HS-5 (cell line): ENCODE measurements around the gene ZCWPW2.

Experiments used
- DNase-seq: peaks from one replicate; pipeline ENCODE4 v3.0.0-alpha.2; 2012; ENCODE audit warnings: low read depth

The ZCWPW2 gene

GRCh38 chr3:28376424-28376823 is 27.9 kb downstream of the ZCWPW2 start:
- DNase-seq = peak; percentile 58

GRCh38 chr3:28386049-28386448 is 37.5 kb downstream of the ZCWPW2 start:
- DNase-seq = no peak

- DNase-seq = no peak
These were observed 40.5 kb downstream of the ZCWPW2 start for GRCh38 chr3:28388978-28389377.

- DNase-seq = no peak
These were observed 50.7 kb downstream of the ZCWPW2 start for GRCh38 chr3:28399206-28399605.

GRCh38 chr3:28406241-28406640 is 57.7 kb downstream of the ZCWPW2 start:
- no peak for DNase-seq

GRCh38 chr3:28449398-28449797 is 100.9 kb downstream of the ZCWPW2 start:
- no peak for DNase-seq

GRCh38 chr3:28462866-28463265 is 114.3 kb downstream of the ZCWPW2 start:
- no peak for DNase-seq

- DNase-seq = no peak
These were observed 118.9 kb downstream of the ZCWPW2 start for GRCh38 chr3:28467414-28467813.

- DNase-seq = peak; percentile 16
These were observed 127.7 kb downstream of the ZCWPW2 start for GRCh38 chr3:28476194-28476593.

- DNase-seq = no peak
These were observed 128.2 kb downstream of the ZCWPW2 start for GRCh38 chr3:28476764-28477163.

- DNase-seq = no peak
These were observed 136.6 kb downstream of the ZCWPW2 start for GRCh38 chr3:28485164-28485563.

- DNase-seq = no peak
These were observed 146.8 kb downstream of the ZCWPW2 start for GRCh38 chr3:28495301-28495700.

- no peak for DNase-seq
These were observed 153.9 kb downstream of the ZCWPW2 start for GRCh38 chr3:28502397-28502937.

GRCh38 chr3:28504976-28505375 is 156.5 kb downstream of the ZCWPW2 start:
- no peak for DNase-seq

- DNase-seq = no peak
These were observed 173.1 kb downstream of the ZCWPW2 start for GRCh38 chr3:28521663-28522062.

GRCh38 chr3:28542351-28542750 is 193.8 kb downstream of the ZCWPW2 start:
- no peak for DNase-seq

- DNase-seq = no peak
These were observed 195.7 kb downstream of the ZCWPW2 start for GRCh38 chr3:28544236-28544635.

- DNase-seq = no peak
These were observed 196.3 kb downstream of the ZCWPW2 start for GRCh38 chr3:28544831-28545230.

- DNase-seq = no peak
These were observed 199.2 kb downstream of the ZCWPW2 start for GRCh38 chr3:28547677-28548076.

- DNase-seq = no peak
These were observed 204.7 kb downstream of the ZCWPW2 start for GRCh38 chr3:28553175-28553574.

- DNase-seq = no peak
These were observed 207.7 kb downstream of the ZCWPW2 start for GRCh38 chr3:28556195-28556594.

- no peak for DNase-seq
These were observed 215.7 kb downstream of the ZCWPW2 start for GRCh38 chr3:28564211-28564610.

GRCh38 chr3:28569357-28569756 is 220.8 kb downstream of the ZCWPW2 start:
- no peak for DNase-seq

- no peak for DNase-seq
These were observed 225.5 kb downstream of the ZCWPW2 start for GRCh38 chr3:28574036-28574435.
